IMR-90 (cell line): ENCODE data around the gene KCNMB2. TPM values are rescaled to one million over a fixed set of nuclear protein-coding genes. Genes with fewer than 3 reads are reported as not detected.

Source experiments
- ATAC-seq: fragments of 200-7000 bp; cut with Tn5 transposase; 2 replicates; pipeline ENCODE4 v1.9.1; 2020; ENCODE audit warnings: low read depth, mild to moderate bottlenecking, moderate library complexity
- BruUV-seq: library from RNA; stranded (reverse); fragments of 400-500 nt; replicated peaks from 2 replicates; lab custom pipeline; 2021; lab: Mats Ljungman, UMichigan
- CTCF ChIA-PET: fragments of 300-600 bp; formaldehyde crosslinking; extraction: SDS; loops from one replicate; lab custom pipeline; 2021; ENCODE audit warnings: antibody characterized with exemption; lab: Yijun Ruan, JAX
- POLR2A ChIA-PET: fragments of 300-600 bp; sonication (Branson Sonifier 250); formaldehyde crosslinking; loops from one replicate; lab custom pipeline; 2022; ENCODE audit warnings: antibody characterized with exemption; ENCODE audit not compliant: unreplicated experiment; lab: Charles Lee
- DNase-seq: peaks from one replicate; pipeline ENCODE4 v3.0.0; 2013
- H2AFZ ChIP-seq: replicated peaks from 2 replicates; pipeline ENCODE3; 2013; ENCODE audit warnings: low read length, mild to moderate bottlenecking; ENCODE audit not compliant: poor library complexity
- H2AK5ac ChIP-seq: 2 replicates; pipeline ENCODE4 v1.6.1; 2013; ENCODE audit warnings: low read depth, low read length, inconsistent platforms
- H2AK9ac ChIP-seq: replicated peaks from 2 replicates; pipeline ENCODE3; 2013; ENCODE audit warnings: mild to moderate bottlenecking, low read depth, low read length, moderate library complexity; ENCODE audit not compliant: poor library complexity
- H2BK120ac ChIP-seq: 2 replicates; pipeline ENCODE4 v1.6.1; 2013; ENCODE audit warnings: low read depth, low read length, inconsistent platforms
- H2BK15ac ChIP-seq: 3 replicates; pipeline ENCODE4 v1.6.1; 2013; ENCODE audit warnings: low read depth, low read length, inconsistent platforms
- H2BK20ac ChIP-seq: 2 replicates; pipeline ENCODE4 v1.6.1; 2013; ENCODE audit warnings: low read depth, mild to moderate bottlenecking, inconsistent platforms, low read length, moderate library complexity
- H2BK5ac ChIP-seq: 2 replicates; pipeline ENCODE4 v1.6.1; 2013; ENCODE audit warnings: mild to moderate bottlenecking, low read depth, low read length, inconsistent platforms; ENCODE audit not compliant: poor library complexity, severe bottlenecking
- H3K14ac ChIP-seq: replicated peaks from 2 replicates; pipeline ENCODE4 v1.6.1; 2013; ENCODE audit warnings: low read depth, low read length, inconsistent platforms
- H3K18ac ChIP-seq: 2 replicates; pipeline ENCODE4 v1.6.1; 2013; ENCODE audit warnings: low read depth, low read length, control low read depth
- H3K23ac ChIP-seq: 2 replicates; pipeline ENCODE4 v1.6.1; 2013; ENCODE audit warnings: low read depth, low read length, inconsistent platforms
- H3K27ac ChIP-seq: 2 replicates; pipeline ENCODE4 v1.5.1; 2013; ENCODE audit warnings: mild to moderate bottlenecking, control low read depth, low read length; ENCODE audit not compliant: insufficient read depth
- H3K27me3 ChIP-seq: 2 replicates; pipeline ENCODE4 v1.6.1; 2013; ENCODE audit warnings: low read length; ENCODE audit not compliant: control insufficient read depth, insufficient read depth
- H3K36me3 ChIP-seq: 2 replicates; pipeline ENCODE4 v1.6.1; 2013; ENCODE audit warnings: low read length, mixed read lengths; ENCODE audit not compliant: control insufficient read depth, insufficient read depth
- H3K4ac ChIP-seq: 2 replicates; pipeline ENCODE4 v1.6.1; 2013; ENCODE audit warnings: low read depth, low read length, inconsistent platforms
- H3K4me1 ChIP-seq: 2 replicates; pipeline ENCODE4 v1.6.1; 2013; ENCODE audit warnings: low read length, mixed read lengths; ENCODE audit not compliant: control insufficient read depth, insufficient read depth
- H3K4me2 ChIP-seq: 2 replicates; pipeline ENCODE4 v1.6.1; 2013; ENCODE audit warnings: low read depth, mild to moderate bottlenecking, control low read depth, low read length, moderate library complexity
- H3K4me3 ChIP-seq: 2 replicates; pipeline ENCODE4 v1.5.1; 2013; ENCODE audit warnings: low read depth, mild to moderate bottlenecking, control low read depth, low read length, moderate library complexity; ENCODE audit not compliant: insufficient read depth
- H3K56ac ChIP-seq: 2 replicates; pipeline ENCODE4 v1.6.1; 2013; ENCODE audit warnings: low read length, inconsistent platforms; ENCODE audit not compliant: insufficient read depth; ENCODE audit errors: extremely low read depth
- H3K79me1 ChIP-seq, 2 experiments: 2 replicates each; pipeline ENCODE4 v1.6.1; 2013; ENCODE audit warnings: low read length in 2 of 2, inconsistent platforms in 1 of 2, low read depth in 1 of 2
- H3K9ac ChIP-seq: 2 replicates; pipeline ENCODE4 v1.6.1; 2013; ENCODE audit warnings: low read depth, low read length, control low read depth
- H3K9me1 ChIP-seq: 2 replicates; pipeline ENCODE4 v1.6.1; 2013; ENCODE audit warnings: low read length, inconsistent platforms; ENCODE audit not compliant: insufficient read depth
- H3K9me3 ChIP-seq: 2 replicates; pipeline ENCODE4 v1.6.1; 2013; ENCODE audit warnings: low read length; ENCODE audit not compliant: control insufficient read depth, insufficient read depth
- H4K20me1 ChIP-seq: 2 replicates; pipeline ENCODE4 v1.6.1; 2013; ENCODE audit warnings: low read length, inconsistent platforms; ENCODE audit not compliant: insufficient read depth
- H4K5ac ChIP-seq: 2 replicates; pipeline ENCODE4 v1.6.1; 2013; ENCODE audit warnings: mild to moderate bottlenecking, low read depth, low read length, control low read depth
- H4K8ac ChIP-seq, 2 experiments: 2 replicates each; pipeline ENCODE4 v1.6.1; 2013; ENCODE audit warnings: low read depth in 2 of 2, low read length in 2 of 2, control low read depth in 1 of 2, inconsistent platforms in 1 of 2
- H4K91ac ChIP-seq: 2 replicates; pipeline ENCODE4 v1.6.1; 2013; ENCODE audit warnings: low read depth, low read length, inconsistent platforms; ENCODE audit not compliant: insufficient read depth
- BHLHE40 ChIP-seq: fragments of 150-350 bp; IDR thresholded peaks from 2 replicates; pipeline ENCODE4 v1.6.1; 2016; ENCODE audit warnings: mild to moderate bottlenecking, low read depth, low read length
- CEBPB ChIP-seq: IDR thresholded peaks from 2 replicates; pipeline ENCODE4 v1.6.1; 2012; ENCODE audit warnings: low read depth, low read length, improper control_type of control experiment
- CHD1 ChIP-seq: IDR thresholded peaks from 2 replicates; pipeline ENCODE4 v1.6.1; 2012; ENCODE audit warnings: low read depth, low read length, improper control_type of control experiment
- CTCF ChIP-seq: conservative IDR thresholded peaks from 2 replicates; pipeline ENCODE4 v1.5.1; 2012; ENCODE audit warnings: mild to moderate bottlenecking, low read depth, low read length, improper control_type of control experiment
- FOS ChIP-seq: fragments of 150-350 bp; IDR thresholded peaks from 2 replicates; pipeline ENCODE4 v1.6.1; 2016; ENCODE audit warnings: low read depth, low read length
- MAFK ChIP-seq: IDR thresholded peaks from 2 replicates; pipeline ENCODE4 v1.6.1; 2012; ENCODE audit warnings: low read depth, low read length, improper control_type of control experiment
- MAZ ChIP-seq: IDR thresholded peaks from 2 replicates; pipeline ENCODE4 v1.6.1; 2012; ENCODE audit warnings: low read depth, mild to moderate bottlenecking, low read length, improper control_type of control experiment, moderate library complexity, borderline replicate concordance
- MXI1 ChIP-seq: IDR thresholded peaks from 2 replicates; pipeline ENCODE4 v1.6.1; 2012; ENCODE audit warnings: low read depth, mild to moderate bottlenecking, low read length, moderate library complexity, borderline replicate concordance
- RAD21 ChIP-seq: IDR thresholded peaks from 2 replicates; pipeline ENCODE4 v1.6.1; 2012; ENCODE audit warnings: low read length, improper control_type of control experiment
- RCOR1 ChIP-seq: IDR thresholded peaks from 2 replicates; pipeline ENCODE4 v1.6.1; 2012; ENCODE audit warnings: mild to moderate bottlenecking, low read length, improper control_type of control experiment; ENCODE audit not compliant: insufficient replicate concordance
- RFX5 ChIP-seq: IDR thresholded peaks from 2 replicates; pipeline ENCODE4 v1.8.0; 2012; ENCODE audit warnings: low read depth, mild to moderate bottlenecking, low read length, moderate library complexity
- SMC3 ChIP-seq: fragments of 150-350 bp; IDR thresholded peaks from 2 replicates; pipeline ENCODE4 v1.6.1; 2016; ENCODE audit warnings: low read depth, mild to moderate bottlenecking, antibody characterized with exemption, low read length, moderate library complexity
- USF2 ChIP-seq: fragments of 150-350 bp; IDR thresholded peaks from 2 replicates; pipeline ENCODE4 v1.6.1; 2017; ENCODE audit warnings: mild to moderate bottlenecking, antibody characterized with exemption, low read length, low read depth
- WGBS, 2 experiments: methylation state at CpG; one replicate each; pipeline versions ENCODE4 v1.1.5 to v1.1.7; 2013; ENCODE audit warnings: missing lambda C conversion rate in 2 of 2; ENCODE audit not compliant: insufficient read length in 1 of 2; ENCODE audit errors: extremely low coverage in 2 of 2; 5-methylcytosine and 5-hydroxymethylcytosine counted together
- dilution Hi-C: fragments of 300-500 bp; cut with HindIII; formaldehyde crosslinking; loops from one replicate; pipeline ENCODE4 v1.14.3; 2018; ENCODE audit warnings: low sequenced_read_pairs; ENCODE audit not compliant: unreplicated experiment
- in situ Hi-C: fragments of 300-500 bp; cut with MboI; formaldehyde crosslinking; loops from 3 replicates; pipeline ENCODE4 v1.14.3; 2019; ENCODE audit warnings: low sequenced_read_pairs, inconsistent platforms, mixed read lengths
- intact Hi-C: fragments of 100-400 bp; cut with micrococcal nuclease; formaldehyde crosslinking; loops from 2 replicates; pipeline ENCODE4 v1.10.0; 2022
- polyA plus RNA-seq, 3 experiments: library from polyadenylated mRNA; depleted of rRNA; stranded (reverse); fragments of >200 nt; gene quantifications; 2 replicates each; pipeline ENCODE4 v1.2.3, GENCODE V29; 2012; ENCODE audit warnings: low replicate concordance in 1 of 3
- total RNA-seq: library from RNA; depleted of rRNA; stranded (reverse); fragments of >200 nt; gene quantifications from 2 replicates; pipeline ENCODE4 v1.2.3, GENCODE V29; 2012
- TF ChIP-seq, protein P1 (sequence below): fragments of 150-350 bp; IDR thresholded peaks from 2 replicates; pipeline ENCODE4 v1.6.1; 2016; ENCODE audit warnings: low read depth, mild to moderate bottlenecking, low read length, moderate library complexity, borderline replicate concordance

Gene KCNMB2
- total and polyA plus RNA-seq, 2 of the 4 experiments (the other 2 are of a cell fraction) = not detected

GRCh38 chr3:178735032-178735674 is 198.9 kb downstream of the KCNMB2 start:
- H2BK120ac ChIP-seq = no peak overlapping the region
- ATAC-seq (no peak), DNase-seq (no peak)
- H3K4me3 ChIP-seq = no peak overlapping the region
- TF ChIP-seq FOS = no peak
- no peak for TF ChIP-seq USF2
- no peak for TF ChIP-seq CTCF
- no peak for TF ChIP-seq CHD1
- no peak for TF ChIP-seq BHLHE40
- TF ChIP-seq RFX5 = no peak
- no peak for TF ChIP-seq RAD21
- TF ChIP-seq CEBPB = no peak
- no peak for TF ChIP-seq MXI1
- no peak for TF ChIP-seq MAZ
- no peak for TF ChIP-seq SMC3
- TF ChIP-seq MAFK = no peak
- no peak for TF ChIP-seq RCOR1
- TF ChIP-seq, protein P1, sequence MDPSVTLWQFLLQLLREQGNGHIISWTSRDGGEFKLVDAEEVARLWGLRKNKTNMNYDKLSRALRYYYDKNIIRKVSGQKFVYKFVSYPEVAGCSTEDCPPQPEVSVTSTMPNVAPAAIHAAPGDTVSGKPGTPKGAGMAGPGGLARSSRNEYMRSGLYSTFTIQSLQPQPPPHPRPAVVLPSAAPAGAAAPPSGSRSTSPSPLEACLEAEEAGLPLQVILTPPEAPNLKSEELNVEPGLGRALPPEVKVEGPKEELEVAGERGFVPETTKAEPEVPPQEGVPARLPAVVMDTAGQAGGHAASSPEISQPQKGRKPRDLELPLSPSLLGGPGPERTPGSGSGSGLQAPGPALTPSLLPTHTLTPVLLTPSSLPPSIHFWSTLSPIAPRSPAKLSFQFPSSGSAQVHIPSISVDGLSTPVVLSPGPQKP = no peak
- H3K4me1 ChIP-seq = no peaks in the 10 kb centered on the region
- H3K9me3 ChIP-seq = no peaks in the 10 kb centered on the region
- no peaks in the 10 kb centered on the region; the same call in 1 of the 2 replicates for H3K27me3 ChIP-seq
- H2BK20ac ChIP-seq = no peak overlapping the region
- no peaks in the 10 kb centered on the region for H4K20me1 ChIP-seq
- no peak overlapping the region for H2AFZ ChIP-seq
- in situ Hi-C loops = no loop called here
- no peaks in the 10 kb centered on the region for H3K36me3 ChIP-seq
- H3K4ac ChIP-seq = no peak overlapping the region
- H3K23ac ChIP-seq = no peak overlapping the region
- H2AK5ac ChIP-seq = no peak overlapping the region
- no TSS peak for BruUV-seq
- no peak overlapping the region for H3K14ac ChIP-seq
- no peak overlapping the region for H3K9ac ChIP-seq
- no CpG with 5 or more reads among the region's 4 CpGs for WGBS, 2 experiments
- H2BK5ac ChIP-seq = no peak overlapping the region
- ChIA-PET POLR2A (no interaction called here), CTCF (interaction anchor here (0.5 kb wide), 1 partner anchor 589 kb away, joined by 5 read pairs; no protein-coding TSS in a partner anchor)
- H3K18ac ChIP-seq = no peak overlapping the region
- H3K56ac ChIP-seq = no peak overlapping the region
- no peak overlapping the region for H4K8ac ChIP-seq
- intact Hi-C loops = no loop called here
- dilution Hi-C loops = no loop called here
- no peaks in the 10 kb centered on the region for H3K9me1 ChIP-seq
- no peak overlapping the region for H3K27ac ChIP-seq
- no peak overlapping the region for H4K5ac ChIP-seq
- H2AK9ac ChIP-seq = no peak overlapping the region
- H4K91ac ChIP-seq = no peak overlapping the region
- no peak overlapping the region for H2BK15ac ChIP-seq
- no peak overlapping the region for H3K4me2 ChIP-seq
- H3K79me1 ChIP-seq = no peaks in the 10 kb centered on the region
